Suppressor macrophage treated with lipopolysaccharide for 4 hours (primary cell): ENCODE measurements around the gene SAMD11.
A peak's percentile ranks its signal among the peaks of the same experiment; 100 is the strongest.

Experiments used
- DNase-seq: peaks from one replicate; pipeline ENCODE4 v3.0.0-alpha.2; 2020

The SAMD11 gene

GRCh38 chr1:905811-906599 is 17.7 kb upstream of the SAMD11 start:
- no peak for DNase-seq

DNA sequence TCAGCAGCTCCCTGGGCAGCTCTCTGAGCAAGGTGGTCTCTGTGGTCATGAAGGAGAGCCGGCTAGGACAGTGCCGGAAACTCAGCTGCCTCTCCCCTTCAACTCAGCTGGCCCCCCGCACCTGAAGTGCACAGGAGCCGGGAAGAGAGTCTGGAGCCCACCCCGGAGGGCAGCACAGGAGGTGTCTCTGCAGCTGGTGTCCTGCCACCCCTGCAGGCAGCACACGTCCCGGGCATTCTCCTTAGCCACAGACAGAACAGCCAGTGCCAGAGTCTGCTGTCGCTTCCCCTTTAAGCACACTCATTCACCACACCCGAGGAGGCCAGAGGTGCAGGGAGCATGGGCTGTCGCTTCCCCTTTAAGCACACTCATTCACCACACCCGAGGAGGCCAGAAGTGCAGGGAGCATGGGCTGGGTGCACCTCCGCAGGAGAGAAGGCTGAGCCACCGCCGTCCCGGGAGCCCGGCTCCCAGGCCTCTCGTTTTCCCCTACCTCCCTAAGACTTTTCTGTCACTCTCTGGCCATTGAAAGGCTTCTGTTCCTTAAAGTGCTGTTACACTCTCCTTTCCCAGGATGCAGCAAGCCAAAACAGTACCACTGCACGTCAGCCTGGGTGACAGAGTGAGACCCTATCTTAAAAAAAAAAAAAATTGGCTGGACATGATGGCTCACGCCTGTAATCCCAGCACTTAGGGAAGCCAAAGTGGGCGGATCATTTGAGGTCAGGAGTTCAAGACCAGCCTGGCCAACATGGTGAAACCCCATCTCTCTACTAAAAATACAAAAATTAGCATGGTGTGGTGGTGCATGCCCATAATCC is 16.9 kb upstream of the SAMD11 start:
- peak; percentile 86 for DNase-seq

DNA sequence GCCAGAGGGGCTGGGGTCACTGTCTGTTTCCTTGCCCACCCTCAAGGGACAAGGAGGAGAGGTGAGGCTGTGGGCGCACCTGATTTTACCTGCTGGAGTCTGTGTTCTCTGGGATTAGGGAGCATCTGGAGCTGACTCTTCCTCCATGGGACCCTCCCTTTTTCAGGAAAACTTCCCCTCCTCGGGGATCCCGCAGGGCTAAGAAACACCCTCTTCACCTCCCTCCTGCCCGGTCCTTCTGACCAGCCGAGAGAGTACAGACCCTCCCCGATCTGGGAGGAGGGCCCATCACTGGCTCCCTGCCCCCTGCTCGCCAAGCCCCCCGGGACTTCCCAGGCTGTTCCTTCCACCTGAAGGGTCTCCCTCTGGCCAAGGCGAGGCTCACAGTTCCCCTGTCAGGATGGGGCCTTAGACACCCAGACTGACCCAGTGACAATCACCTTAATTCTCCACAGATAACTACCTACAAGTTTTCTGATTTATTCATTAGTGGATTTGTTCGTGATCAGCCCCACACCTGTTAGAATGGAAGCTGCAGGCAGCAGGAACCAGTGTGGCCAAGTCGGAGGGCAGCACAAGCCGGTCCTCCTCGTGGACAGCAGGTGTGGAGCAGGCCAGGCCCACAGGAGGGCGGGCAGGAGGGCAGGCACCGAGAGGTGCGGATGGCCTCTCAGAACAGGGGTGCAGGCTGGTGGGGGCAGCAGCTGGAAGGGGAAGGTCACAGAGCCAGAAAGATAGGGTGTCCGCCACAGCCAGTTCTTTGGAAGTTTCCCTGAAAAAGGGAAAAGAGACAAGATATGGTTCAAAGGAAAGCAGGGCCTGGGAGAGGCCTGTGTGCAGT is 15.9 kb upstream of the SAMD11 start:
- no peak for DNase-seq

DNA sequence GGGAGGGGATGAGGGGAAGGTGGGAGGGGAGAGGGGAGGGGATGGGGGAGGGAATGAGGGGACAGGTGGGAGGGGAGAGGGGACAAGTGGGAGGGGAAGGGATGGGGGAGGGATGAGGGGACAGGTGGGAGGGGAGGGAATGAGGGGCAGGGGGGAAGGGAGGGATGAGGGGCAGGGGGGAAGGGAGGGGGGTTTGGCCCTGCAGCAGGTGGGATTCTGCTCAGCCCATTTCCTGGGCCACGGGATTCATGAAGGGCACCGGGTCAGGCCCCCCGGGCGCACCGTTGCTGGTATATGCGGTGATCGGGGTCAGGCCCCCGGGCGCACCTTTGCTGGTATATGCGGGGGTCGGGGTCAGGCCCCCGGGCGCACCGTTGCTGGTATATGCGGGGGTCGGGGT is 15.1 kb upstream of the SAMD11 start:
- DNase-seq, result no peak

DNA sequence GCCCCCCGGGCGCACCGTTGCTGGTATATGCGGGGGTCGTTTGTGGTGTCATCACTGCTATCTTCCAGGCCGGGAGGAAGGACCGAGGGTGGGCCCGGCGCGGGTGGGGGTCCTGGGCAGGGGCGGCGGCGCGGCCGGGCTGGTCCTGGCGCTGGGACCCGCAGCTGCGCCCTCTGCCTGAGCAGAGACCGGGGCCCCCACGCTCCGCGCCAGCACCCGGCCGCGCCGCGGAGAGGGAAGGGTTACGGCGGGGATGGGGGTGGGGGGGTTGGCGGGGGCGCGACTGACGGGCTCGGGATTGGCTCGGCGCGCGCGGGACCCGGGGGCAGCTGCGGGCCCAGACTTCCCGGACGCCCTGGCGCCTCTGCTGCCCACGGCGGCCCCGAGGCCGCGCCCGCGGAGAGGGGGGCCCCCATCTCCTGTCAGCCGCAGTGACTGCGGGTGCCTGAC is 13.8 kb upstream of the SAMD11 start:
- no peak for DNase-seq

DNA sequence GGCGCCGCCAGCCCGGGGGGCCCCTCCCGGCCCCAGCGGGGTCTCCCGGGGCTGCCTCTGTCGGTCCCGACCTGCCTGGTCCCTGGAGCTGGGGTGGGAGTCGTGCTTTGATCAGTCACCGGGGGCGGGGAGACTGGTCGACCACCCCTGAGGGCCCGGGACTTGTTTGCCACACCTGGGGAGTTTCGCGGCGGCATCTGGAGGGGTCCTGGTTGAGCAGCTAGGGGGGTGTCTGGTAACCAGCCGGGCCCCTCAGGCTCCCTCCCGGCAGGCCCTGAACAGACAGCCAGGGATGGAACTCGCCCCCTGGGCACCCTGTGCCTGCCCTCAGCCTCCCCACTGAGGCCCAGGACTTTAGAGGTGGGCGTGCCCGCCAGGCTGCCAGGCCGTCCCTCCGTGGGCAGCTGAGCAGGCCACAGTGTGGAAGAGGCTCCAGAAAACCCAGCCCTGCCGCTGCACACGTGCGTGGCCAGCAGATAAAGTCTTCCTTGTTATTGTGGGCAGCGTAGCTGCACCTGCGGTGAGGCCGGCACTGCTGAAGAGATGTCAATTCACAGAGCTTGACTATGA is 13.3 kb upstream of the SAMD11 start:
- no peak for DNase-seq

DNA sequence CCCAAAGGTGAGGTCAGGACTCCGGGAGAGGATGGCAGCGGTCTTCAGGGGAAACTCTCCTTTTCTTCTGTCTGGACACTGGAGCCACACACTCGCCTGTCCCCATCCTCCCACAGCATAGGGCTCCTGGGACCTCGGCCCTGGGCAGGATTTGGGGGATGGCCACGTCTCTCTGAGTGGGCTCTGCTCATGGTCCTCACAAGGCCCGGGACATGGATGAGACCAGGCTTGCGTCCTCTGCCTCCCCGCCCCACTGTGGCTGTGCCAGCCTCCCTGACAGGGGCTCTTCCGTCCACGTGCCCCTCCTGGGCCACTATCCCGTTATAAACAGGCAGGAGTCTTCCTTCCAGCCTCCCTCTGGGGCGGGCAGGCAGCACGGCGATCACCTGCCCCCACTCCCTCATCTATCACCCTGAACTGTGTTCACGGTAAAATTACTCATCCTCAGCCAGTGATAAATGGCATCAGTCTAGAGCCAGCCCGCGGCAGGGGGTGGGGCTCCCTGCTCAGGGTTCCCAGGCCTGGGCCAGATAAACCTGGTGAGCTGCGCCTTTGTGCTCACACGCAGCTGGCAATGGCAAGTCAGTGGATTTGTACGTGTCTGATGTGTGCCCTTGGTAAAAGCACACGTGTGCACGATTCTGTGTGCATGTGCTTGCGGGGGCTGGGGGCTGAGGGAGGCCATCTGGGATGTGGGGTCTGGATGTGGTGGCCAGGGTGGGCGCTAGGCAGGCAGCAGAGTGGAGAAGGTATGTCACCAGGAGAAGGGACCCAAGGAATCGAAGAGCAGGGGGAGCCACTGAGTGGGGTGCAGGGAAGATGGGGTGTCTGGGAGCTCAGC is 12.6 kb upstream of the SAMD11 start:
- DNase-seq, result no peak

- no peak for DNase-seq
Observed at GRCh38 chr1:911875-912739, 11.6 kb upstream of the SAMD11 start.

DNA sequence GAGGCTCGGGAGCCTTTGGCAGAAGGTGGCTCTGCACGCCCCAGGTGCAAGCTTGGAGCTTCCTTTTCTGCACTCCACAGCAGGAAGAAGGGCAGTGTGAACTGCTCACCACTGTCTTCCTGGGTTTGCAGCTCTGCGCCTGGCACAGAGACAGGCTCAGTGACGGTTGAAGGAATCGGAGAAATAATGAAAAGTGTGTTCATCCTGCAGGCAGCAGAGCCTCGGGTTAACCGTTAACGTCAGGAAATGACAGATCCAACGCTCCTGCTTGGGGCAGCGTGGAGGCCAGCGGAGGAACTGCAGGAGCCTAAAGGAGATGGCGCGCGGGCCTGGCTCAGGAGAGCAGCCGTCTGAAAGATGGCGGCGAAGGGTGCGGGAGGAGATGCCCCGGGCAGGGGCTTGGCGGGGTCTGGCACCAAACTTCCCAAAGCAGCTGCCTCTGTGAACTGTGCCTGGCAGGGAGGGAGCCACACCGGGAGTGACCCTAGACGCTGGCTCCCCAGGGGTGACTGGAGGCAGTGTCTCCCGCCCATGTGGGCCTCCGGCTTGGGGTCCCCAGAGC is 10.9 kb upstream of the SAMD11 start:
- DNase-seq, result peak; percentile 32

GRCh38 chr1:913491-914130 is 10.1 kb upstream of the SAMD11 start:
- DNase-seq, result no peak

GRCh38 chr1:914131-914890 is 9.4 kb upstream of the SAMD11 start:
- no peak for DNase-seq

DNA sequence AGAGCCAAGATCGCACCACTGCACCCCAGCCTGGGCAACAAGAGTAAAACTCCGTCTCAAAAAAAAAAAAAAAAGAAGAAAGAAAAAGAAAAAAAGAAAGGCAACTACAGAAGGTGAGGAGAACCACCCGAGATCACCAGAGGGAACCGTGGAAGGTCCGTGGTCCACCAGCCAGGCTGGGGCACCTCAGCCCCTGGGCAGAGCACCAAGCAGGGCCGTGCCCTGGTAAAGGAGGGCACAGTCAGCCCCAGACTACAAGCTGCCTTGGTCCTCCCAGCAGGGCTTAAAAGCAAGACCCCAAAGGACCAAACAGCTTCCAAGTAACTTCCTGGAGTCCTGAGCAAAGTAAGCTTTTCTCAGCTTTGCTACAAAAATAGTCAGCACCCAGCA is 8.8 kb upstream of the SAMD11 start:
- DNase-seq, result no peak

DNA sequence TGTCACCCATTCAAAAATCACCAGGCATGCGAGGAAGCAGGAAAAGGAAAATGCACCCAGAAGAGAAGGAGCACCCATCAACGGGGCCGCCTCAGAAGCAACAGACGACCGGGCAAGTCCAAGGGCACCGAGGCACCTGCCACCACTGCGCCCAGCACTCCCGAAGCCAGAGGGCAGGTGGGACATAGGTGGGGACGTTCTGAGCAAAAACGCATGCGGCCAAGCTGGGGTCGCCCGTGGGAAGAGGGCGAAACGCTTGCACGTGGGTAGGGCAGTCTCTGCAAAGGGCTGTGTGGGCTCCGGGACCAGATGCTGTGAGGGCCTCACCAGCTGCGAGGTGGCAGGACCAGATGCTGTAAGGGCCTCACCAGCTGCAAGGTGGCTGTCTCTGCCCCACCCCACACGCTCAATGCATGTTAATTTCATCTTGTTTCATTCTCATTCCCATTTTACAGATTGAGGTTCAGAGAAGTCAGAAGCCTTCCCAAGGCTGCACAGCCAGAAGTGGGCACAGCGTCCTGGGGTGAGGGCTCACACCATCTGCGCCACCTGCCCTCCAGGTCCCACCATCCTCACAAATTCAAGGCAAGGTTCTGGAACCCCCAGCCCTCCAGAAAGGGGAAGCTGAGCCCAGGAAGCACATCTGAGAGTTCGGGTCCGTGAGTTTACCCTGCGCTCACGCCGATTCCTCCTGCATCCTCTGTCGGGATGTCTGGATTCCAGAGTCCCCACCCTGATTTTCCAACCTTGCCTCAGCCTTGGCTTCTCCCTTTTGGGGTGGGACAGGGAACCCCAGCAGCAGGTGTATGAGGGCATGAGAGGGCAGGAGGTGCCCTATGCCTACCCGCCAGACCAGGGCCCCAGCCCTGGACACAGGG is 8.2 kb upstream of the SAMD11 start:
- DNase-seq, result no peak

GRCh38 chr1:916173-917075 is 7.3 kb upstream of the SAMD11 start:
- DNase-seq, result peak; percentile 24

- DNase-seq, result no peak
Observed at GRCh38 chr1:917076-917459, 6.7 kb upstream of the SAMD11 start.

GRCh38 chr1:917466-918091 is 6.1 kb upstream of the SAMD11 start:
- DNase-seq, result no peak

DNA sequence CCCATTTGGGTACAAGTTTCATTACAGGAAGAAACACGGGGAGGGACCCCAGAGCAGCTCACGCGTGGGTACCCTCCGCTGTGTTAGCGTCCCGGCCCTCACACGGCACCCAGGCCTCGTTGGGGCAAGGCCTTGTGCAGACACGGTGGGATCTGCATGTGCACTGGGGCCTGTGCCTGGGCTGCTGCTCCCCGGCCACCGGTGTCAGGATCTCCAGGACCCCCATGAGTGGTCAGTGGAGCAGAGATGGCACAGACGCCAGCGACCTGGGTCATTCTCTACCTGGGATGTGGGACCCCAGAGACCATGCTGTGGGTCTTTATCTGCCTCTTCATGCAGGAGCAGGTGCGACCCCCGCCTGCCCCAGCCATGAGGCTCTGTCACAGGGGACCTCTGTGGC is 5.4 kb upstream of the SAMD11 start:
- DNase-seq, result no peak
